SK-N-SH treated with all-trans-retinoic acid at 6 μM for 48 hours (cell line): ENCODE measurements around the gene AMPH.

Experiments
- ATAC-seq: fragments of 200-7000 bp; cut with Tn5 transposase; 3 replicates; pipeline ENCODE4 v1.9.1; 2020; ENCODE audit warnings: mild to moderate bottlenecking, moderate library complexity
- ARNTL ChIP-seq: fragments of 450-650 bp; formaldehyde crosslinking; IDR thresholded peaks from 2 replicates; pipeline ENCODE4 v1.5.0; 2020; ENCODE audit warnings: low read depth, mild to moderate bottlenecking, moderate library complexity, borderline replicate concordance
- BACH2 ChIP-seq: fragments of 250-450 bp; sonication (Bioruptor Pico); IDR thresholded peaks from 2 replicates; pipeline ENCODE4 v1.9.0; 2021; ENCODE audit warnings: mild to moderate bottlenecking, borderline replicate concordance
- ESRRG ChIP-seq: fragments of 250-450 bp; sonication (Bioruptor Pico); IDR thresholded peaks from 2 replicates; pipeline ENCODE4 v1.6.1; 2021; ENCODE audit warnings: mild to moderate bottlenecking
- GLIS3 ChIP-seq: fragments of 250-450 bp; sonication (Bioruptor Pico); IDR thresholded peaks from 2 replicates; pipeline ENCODE4 v1.5.0; 2020; ENCODE audit warnings: mild to moderate bottlenecking, moderate library complexity
- ISL1 ChIP-seq: fragments of 250-450 bp; sonication (Bioruptor Pico); IDR thresholded peaks from 2 replicates; pipeline ENCODE4 v2.1.2; 2022; ENCODE audit warnings: mild to moderate bottlenecking, moderate library complexity
- OSR1 ChIP-seq: fragments of 250-450 bp; sonication (Bioruptor Pico); IDR thresholded peaks from 2 replicates; pipeline ENCODE4 v1.8.0; 2022; ENCODE audit warnings: moderate library complexity, mild to moderate bottlenecking, inconsistent platforms
- PPARA ChIP-seq: fragments of 250-450 bp; sonication (Bioruptor Pico); IDR thresholded peaks from 2 replicates; pipeline ENCODE4 v1.5.0; 2020; ENCODE audit warnings: mild to moderate bottlenecking, borderline replicate concordance
- RARB ChIP-seq: fragments of 250-450 bp; sonication (Bioruptor Pico); IDR thresholded peaks from 2 replicates; pipeline ENCODE4 v1.8.0; 2021; ENCODE audit warnings: mild to moderate bottlenecking, moderate library complexity
- SNAI2 ChIP-seq: fragments of 250-450 bp; sonication (Bioruptor Pico); IDR thresholded peaks from 2 replicates; pipeline ENCODE4 v1.5.0; 2020; ENCODE audit warnings: mild to moderate bottlenecking, moderate library complexity
- TCF4 ChIP-seq: fragments of 250-450 bp; sonication (Bioruptor Pico); IDR thresholded peaks from 2 replicates; pipeline ENCODE4 v1.8.0; 2021; ENCODE audit warnings: mild to moderate bottlenecking, moderate library complexity, borderline replicate concordance
- TOX ChIP-seq: fragments of 250-450 bp; sonication (Bioruptor Pico); IDR thresholded peaks from 2 replicates; pipeline ENCODE4 v1.8.0; 2021; ENCODE audit warnings: mild to moderate bottlenecking, moderate library complexity, borderline replicate concordance
- ZC3H10 ChIP-seq: fragments of 250-450 bp; sonication (Bioruptor Pico); IDR thresholded peaks from 2 replicates; pipeline ENCODE4 v1.5.1; 2021; ENCODE audit warnings: mild to moderate bottlenecking, moderate library complexity
- ZFP3 ChIP-seq: fragments of 250-450 bp; sonication (Bioruptor Pico); IDR thresholded peaks from 2 replicates; pipeline ENCODE4 v1.5.0; 2020; ENCODE audit warnings: mild to moderate bottlenecking, moderate library complexity
- ZFP30 ChIP-seq: fragments of 450-650 bp; formaldehyde crosslinking; IDR thresholded peaks from 2 replicates; pipeline ENCODE4 v1.5.0; 2022; ENCODE audit warnings: mild to moderate bottlenecking, moderate library complexity
- ZNF70 ChIP-seq: fragments of 450-650 bp; formaldehyde crosslinking; IDR thresholded peaks from 2 replicates; pipeline ENCODE4 v1.5.0; 2020; ENCODE audit warnings: mild to moderate bottlenecking, moderate library complexity
- ZNF8 ChIP-seq: fragments of 450-650 bp; formaldehyde crosslinking; IDR thresholded peaks from 2 replicates; pipeline ENCODE4 v1.5.0; 2020; ENCODE audit warnings: mild to moderate bottlenecking, moderate library complexity
- TF ChIP-seq, protein P1 (sequence below): fragments of 250-450 bp; sonication (Bioruptor Pico); IDR thresholded peaks from 2 replicates; pipeline ENCODE4 v1.5.1; 2021; ENCODE audit warnings: mild to moderate bottlenecking, moderate library complexity
- TF ChIP-seq, protein P2 (sequence below): fragments of 250-450 bp; sonication (Bioruptor Pico); IDR thresholded peaks from 2 replicates; pipeline ENCODE4 v1.8.0; 2021; ENCODE audit warnings: low read depth, mild to moderate bottlenecking, moderate library complexity, borderline replicate concordance
- TF ChIP-seq, protein P3 (sequence below): fragments of 250-450 bp; sonication (Bioruptor Pico); IDR thresholded peaks from 2 replicates; pipeline ENCODE4 v1.8.0; 2020; ENCODE audit warnings: mild to moderate bottlenecking, moderate library complexity, borderline replicate concordance
- TF ChIP-seq, protein P4 (sequence below): fragments of 250-450 bp; sonication (Bioruptor Pico); IDR thresholded peaks from 2 replicates; pipeline ENCODE4 v1.5.1; 2020; ENCODE audit warnings: low read depth, mild to moderate bottlenecking, moderate library complexity
- TF ChIP-seq, protein P5 (sequence below): fragments of 250-450 bp; sonication (Bioruptor Pico); IDR thresholded peaks from 2 replicates; pipeline ENCODE4 v1.5.0; 2020; ENCODE audit warnings: mild to moderate bottlenecking, moderate library complexity

Gene AMPH

DNA sequence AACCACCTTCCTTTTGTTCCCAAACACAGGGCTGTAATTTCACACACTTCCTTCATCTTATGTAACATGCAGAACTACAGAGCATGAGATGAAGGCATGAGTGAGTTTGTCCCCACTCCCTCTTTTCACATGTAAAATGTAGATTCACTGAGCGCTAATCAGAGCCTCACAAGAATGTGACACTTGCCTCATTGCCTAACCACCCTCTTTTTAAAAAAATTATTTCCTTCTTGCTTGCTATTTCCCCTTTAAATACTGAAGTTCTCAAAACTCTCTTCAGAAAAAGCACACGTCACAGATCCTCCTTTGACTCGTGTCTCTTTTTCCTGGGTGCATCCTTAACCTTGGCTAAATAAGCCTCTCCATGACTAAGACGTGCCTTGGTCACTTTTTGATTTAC is 236.5 kb downstream of the AMPH start:
- TF ChIP-seq, protein P1, sequence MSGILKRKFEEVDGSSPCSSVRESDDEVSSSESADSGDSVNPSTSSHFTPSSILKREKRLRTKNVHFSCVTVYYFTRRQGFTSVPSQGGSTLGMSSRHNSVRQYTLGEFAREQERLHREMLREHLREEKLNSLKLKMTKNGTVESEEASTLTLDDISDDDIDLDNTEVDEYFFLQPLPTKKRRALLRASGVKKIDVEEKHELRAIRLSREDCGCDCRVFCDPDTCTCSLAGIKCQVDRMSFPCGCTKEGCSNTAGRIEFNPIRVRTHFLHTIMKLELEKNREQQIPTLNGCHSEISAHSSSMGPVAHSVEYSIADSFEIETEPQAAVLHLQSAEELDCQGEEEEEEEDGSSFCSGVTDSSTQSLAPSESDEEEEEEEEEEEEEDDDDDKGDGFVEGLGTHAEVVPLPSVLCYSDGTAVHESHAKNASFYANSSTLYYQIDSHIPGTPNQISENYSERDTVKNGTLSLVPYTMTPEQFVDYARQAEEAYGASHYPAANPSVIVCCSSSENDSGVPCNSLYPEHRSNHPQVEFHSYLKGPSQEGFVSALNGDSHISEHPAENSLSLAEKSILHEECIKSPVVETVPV, result no peak
- TF ChIP-seq PPARA (CRISPR knock-in tag) (no peak), TCF4 (CRISPR knock-in tag) (no peak), ZFP3 (CRISPR knock-in tag) (no peak), OSR1 (CRISPR knock-in tag) (no peak), TOX (CRISPR knock-in tag) (no peak)
- TF ChIP-seq, protein P2, sequence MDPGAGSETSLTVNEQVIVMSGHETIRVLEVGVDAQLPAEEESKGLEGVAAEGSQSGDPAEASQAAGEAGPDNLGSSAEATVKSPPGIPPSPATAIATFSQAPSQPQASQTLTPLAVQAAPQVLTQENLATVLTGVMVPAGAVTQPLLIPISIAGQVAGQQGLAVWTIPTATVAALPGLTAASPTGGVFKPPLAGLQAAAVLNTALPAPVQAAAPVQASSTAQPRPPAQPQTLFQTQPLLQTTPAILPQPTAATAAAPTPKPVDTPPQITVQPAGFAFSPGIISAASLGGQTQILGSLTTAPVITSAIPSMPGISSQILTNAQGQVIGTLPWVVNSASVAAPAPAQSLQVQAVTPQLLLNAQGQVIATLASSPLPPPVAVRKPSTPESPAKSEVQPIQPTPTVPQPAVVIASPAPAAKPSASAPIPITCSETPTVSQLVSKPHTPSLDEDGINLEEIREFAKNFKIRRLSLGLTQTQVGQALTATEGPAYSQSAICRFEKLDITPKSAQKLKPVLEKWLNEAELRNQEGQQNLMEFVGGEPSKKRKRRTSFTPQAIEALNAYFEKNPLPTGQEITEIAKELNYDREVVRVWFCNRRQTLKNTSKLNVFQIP (CRISPR knock-in tag), result no peak
- TF ChIP-seq, protein P3, sequence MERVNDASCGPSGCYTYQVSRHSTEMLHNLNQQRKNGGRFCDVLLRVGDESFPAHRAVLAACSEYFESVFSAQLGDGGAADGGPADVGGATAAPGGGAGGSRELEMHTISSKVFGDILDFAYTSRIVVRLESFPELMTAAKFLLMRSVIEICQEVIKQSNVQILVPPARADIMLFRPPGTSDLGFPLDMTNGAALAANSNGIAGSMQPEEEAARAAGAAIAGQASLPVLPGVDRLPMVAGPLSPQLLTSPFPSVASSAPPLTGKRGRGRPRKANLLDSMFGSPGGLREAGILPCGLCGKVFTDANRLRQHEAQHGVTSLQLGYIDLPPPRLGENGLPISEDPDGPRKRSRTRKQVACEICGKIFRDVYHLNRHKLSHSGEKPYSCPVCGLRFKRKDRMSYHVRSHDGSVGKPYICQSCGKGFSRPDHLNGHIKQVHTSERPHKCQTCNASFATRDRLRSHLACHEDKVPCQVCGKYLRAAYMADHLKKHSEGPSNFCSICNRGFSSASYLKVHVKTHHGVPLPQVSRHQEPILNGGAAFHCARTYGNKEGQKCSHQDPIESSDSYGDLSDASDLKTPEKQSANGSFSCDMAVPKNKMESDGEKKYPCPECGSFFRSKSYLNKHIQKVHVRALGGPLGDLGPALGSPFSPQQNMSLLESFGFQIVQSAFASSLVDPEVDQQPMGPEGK (CRISPR knock-in tag), result no peak
- TF ChIP-seq, protein P4, sequence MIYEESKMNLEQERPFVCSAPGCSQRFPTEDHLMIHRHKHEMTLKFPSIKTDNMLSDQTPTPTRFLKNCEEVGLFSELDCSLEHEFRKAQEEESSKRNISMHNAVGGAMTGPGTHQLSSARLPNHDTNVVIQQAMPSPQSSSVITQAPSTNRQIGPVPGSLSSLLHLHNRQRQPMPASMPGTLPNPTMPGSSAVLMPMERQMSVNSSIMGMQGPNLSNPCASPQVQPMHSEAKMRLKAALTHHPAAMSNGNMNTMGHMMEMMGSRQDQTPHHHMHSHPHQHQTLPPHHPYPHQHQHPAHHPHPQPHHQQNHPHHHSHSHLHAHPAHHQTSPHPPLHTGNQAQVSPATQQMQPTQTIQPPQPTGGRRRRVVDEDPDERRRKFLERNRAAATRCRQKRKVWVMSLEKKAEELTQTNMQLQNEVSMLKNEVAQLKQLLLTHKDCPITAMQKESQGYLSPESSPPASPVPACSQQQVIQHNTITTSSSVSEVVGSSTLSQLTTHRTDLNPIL (CRISPR knock-in tag), result no peak
- ATAC-seq, result no peak

DNA sequence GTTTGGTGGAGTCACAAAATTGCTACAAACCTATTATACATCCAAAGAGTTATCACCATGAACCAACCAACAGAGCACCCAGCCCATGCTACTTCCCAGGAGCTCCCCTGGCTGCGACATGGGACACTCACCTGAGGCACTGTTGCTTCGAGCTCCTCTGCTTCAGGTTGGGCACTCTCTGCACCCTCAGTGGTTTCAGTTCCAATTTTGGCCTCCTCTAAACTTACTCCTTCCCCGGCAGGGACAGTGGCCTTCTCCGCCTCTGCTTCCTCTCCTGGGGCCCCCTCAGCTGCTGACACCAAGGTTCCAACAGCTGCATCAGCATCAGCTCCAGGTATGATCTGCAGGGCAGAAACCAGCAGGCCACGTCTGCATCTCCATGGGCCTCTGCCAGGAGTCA is 237.3 kb downstream of the AMPH start:
- ATAC-seq, result no peak
- TF ChIP-seq TCF4 (CRISPR knock-in tag) (no peak), ARNTL (CRISPR knock-in tag) (no peak), RARB (CRISPR knock-in tag) (no peak)
- TF ChIP-seq, protein P3 (CRISPR knock-in tag), result no peak

DNA sequence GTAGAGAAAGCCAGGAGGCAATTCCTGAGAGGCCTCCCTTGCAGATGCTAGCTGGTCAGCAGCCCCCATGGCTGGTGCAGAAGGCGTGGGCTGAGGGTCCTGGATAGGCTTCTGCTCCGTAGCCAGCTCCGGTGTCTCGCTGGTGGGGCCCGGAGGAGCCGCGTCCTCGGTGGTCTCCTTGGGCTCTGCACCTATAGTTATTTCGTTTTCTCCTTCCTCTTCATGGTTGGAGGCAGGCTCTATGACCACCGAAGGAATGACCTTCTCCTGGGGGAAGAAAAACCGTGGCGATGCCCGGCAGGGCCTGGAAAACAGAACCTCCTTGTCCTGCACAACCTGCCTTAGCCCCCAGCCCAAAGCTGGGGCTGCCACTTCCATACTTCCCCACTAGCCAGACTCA is 239.4 kb downstream of the AMPH start:
- no peak for ATAC-seq
- TF ChIP-seq ZFP30 (CRISPR knock-in tag) (no peak), ZNF8 (CRISPR knock-in tag) (no peak), ESRRG (CRISPR knock-in tag) (no peak), ZC3H10 (CRISPR knock-in tag) (no peak), GLIS3 (CRISPR knock-in tag) (no peak), ISL1 (CRISPR knock-in tag) (no peak), ZNF70 (CRISPR knock-in tag) (no peak), BACH2 (CRISPR knock-in tag) (no peak), TCF4 (CRISPR knock-in tag) (no peak), SNAI2 (CRISPR knock-in tag) (no peak), PPARA (CRISPR knock-in tag) (no peak)
- TF ChIP-seq, protein P3 (CRISPR knock-in tag), result no peak
- TF ChIP-seq, protein P2 (CRISPR knock-in tag), result no peak
- TF ChIP-seq, protein P5, sequence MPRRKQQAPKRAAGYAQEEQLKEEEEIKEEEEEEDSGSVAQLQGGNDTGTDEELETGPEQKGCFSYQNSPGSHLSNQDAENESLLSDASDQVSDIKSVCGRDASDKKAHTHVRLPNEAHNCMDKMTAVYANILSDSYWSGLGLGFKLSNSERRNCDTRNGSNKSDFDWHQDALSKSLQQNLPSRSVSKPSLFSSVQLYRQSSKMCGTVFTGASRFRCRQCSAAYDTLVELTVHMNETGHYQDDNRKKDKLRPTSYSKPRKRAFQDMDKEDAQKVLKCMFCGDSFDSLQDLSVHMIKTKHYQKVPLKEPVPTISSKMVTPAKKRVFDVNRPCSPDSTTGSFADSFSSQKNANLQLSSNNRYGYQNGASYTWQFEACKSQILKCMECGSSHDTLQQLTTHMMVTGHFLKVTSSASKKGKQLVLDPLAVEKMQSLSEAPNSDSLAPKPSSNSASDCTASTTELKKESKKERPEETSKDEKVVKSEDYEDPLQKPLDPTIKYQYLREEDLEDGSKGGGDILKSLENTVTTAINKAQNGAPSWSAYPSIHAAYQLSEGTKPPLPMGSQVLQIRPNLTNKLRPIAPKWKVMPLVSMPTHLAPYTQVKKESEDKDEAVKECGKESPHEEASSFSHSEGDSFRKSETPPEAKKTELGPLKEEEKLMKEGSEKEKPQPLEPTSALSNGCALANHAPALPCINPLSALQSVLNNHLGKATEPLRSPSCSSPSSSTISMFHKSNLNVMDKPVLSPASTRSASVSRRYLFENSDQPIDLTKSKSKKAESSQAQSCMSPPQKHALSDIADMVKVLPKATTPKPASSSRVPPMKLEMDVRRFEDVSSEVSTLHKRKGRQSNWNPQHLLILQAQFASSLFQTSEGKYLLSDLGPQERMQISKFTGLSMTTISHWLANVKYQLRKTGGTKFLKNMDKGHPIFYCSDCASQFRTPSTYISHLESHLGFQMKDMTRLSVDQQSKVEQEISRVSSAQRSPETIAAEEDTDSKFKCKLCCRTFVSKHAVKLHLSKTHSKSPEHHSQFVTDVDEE (CRISPR knock-in tag), result no peak
- TF ChIP-seq, protein P4 (CRISPR knock-in tag), result no peak
